ENCODE results near the gene AGPS. TPM values are rescaled to one million over a fixed set of nuclear protein-coding genes. Genes with fewer than 3 reads are reported as not detected.
"Not testable (repeated sequence)": the region's sequence is repeated elsewhere in the genome, so short reads cannot be mapped to it uniquely, and the experiment has no call there.

AGPS gene
- total RNA-seq (10 to 100 TPM; 25.1 to 35.8 TPM), polyA plus RNA-seq (1 to 10 TPM; 5.3 to 6.9 TPM)
- long read RNA-seq, donor 1, full-length matches to known transcripts, result 6 of 11 reads
- long read RNA-seq, donor 1, partial matches to known transcripts, result 2 of 11 reads
- long read RNA-seq, donor 1, other reads (novel, unspliced or antisense), result 3 of 11 reads
- long read RNA-seq, donor 2, full-length matches to known transcripts, result 7 of 17 reads
- long read RNA-seq, donor 2, partial matches to known transcripts, result 3 of 17 reads
- long read RNA-seq, donor 2, other reads (novel, unspliced or antisense), result 7 of 17 reads

- Histone ChIP-seq H3K36me3 (ENCODE audit: control insufficient read depth in 1 of 2, insufficient read depth in 2 of 2, low read length in 1 of 2) (no peaks in the 10 kb centered on the region), H3K4me1 (ENCODE audit: control insufficient read depth in 1 of 2, insufficient read depth in 2 of 2, low read length in 2 of 2) (no peaks in the 10 kb centered on the region), H3K27me3 (ENCODE audit: control insufficient read depth in 1 of 2, insufficient read depth in 2 of 2, low read length in 1 of 2) (no peaks in the 10 kb centered on the region), H3K9me3 (ENCODE audit: control insufficient read depth, low read length) (no peaks in the 10 kb centered on the region), H3K27ac (ENCODE audit: low read depth in 1 of 2, low read length in 2 of 2) (peak within 1 kb of the TSS in 1 of 2 donors; percentile 20), H3K4me3 (ENCODE audit: low read length in 2 of 2) (peak within 1 kb of the TSS; percentile 56 to 81)
- ATAC-seq (ENCODE audit: low FRiP score) (peak; percentile 92), DNase-seq (peak; percentile 87 to 94)
- WGBS, 2 donors, result 1% methylated on average over 74 to 83 of the region's 83 CpGs
- intact Hi-C loops (cut with DNase I), result loop anchor here in 1 of 2 donors (5.0 kb wide), 1 partner anchor 225 kb away; no protein-coding TSS in a partner anchor
Observed at GRCh38 chr2:177392373-177393202, at the start of gene AGPS. Gene AGPS, plus strand, starts transcription at chr2:177392773. Its CDS starts 17 bp downstream, at chr2:177392790.

- Histone ChIP-seq H3K4me1 (ENCODE audit: control insufficient read depth in 1 of 2, insufficient read depth in 2 of 2, low read length in 2 of 2) (no peaks in the 10 kb centered on the region), H3K36me3 (ENCODE audit: control insufficient read depth in 1 of 2, insufficient read depth in 2 of 2, low read length in 1 of 2) (no peaks in the 10 kb centered on the region), H3K27ac (ENCODE audit: low read depth in 1 of 2, low read length in 2 of 2) (no peak overlapping the region), H3K27me3 (ENCODE audit: control insufficient read depth in 1 of 2, insufficient read depth in 2 of 2, low read length in 1 of 2) (no peaks in the 10 kb centered on the region), H3K4me3 (ENCODE audit: low read length in 2 of 2) (no peak overlapping the region), H3K9me3 (ENCODE audit: control insufficient read depth, low read length) (no peaks in the 10 kb centered on the region)
- 89 to 92% methylated on average over 8 of the region's 8 CpGs for WGBS, 2 donors
- no peak for DNase-seq
- intact Hi-C loops (cut with DNase I), result loop anchor here in 1 of 2 donors (5.0 kb wide), 1 partner anchor 424 kb away; no protein-coding TSS in a partner anchor
- no peak for ATAC-seq (ENCODE audit: low FRiP score)
Observed at GRCh38 chr2:177343773-177344172, 48.8 kb upstream of the AGPS start.

DNA sequence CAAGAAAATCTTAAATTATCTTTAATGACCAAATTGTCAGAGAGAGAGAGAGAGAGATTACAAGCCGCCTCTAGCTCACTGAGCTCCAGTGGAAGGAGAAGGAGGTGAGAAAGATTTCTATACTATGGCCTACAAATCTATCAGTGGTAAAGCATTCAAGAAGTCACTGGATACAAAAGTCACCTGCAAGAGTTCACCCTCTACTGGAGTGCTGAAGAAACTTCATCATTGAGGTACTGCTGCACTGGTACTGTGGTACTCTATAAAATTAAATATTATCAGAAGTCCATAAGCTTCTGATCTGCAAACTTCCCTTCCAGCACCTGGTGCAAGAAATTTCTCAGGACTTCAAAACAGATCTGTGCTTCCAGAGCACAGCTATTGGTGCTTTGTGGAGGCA is 48.3 kb upstream of the AGPS start:
- ATAC-seq (ENCODE audit: low FRiP score), result no peak

DNA sequence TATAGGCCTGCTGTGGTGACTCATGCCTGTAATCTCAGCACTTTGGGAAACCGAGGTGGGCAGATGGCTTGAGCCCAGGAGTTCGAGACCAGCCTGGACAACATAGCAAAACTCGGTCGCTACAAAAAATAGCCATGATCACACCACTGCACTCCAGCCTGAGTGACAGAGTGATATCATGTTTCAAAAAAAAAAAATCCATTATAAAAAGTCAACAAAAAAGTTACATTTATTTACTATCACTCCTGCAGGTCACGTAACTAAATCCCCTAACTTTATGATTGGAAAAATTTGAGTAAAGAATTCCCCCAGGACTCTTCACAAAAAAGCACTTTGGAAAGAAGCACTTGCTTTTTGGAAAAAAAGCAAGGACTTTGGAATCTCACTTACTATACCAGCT is 46.4 kb upstream of the AGPS start:
- Histone ChIP-seq H3K27me3 (ENCODE audit: control insufficient read depth in 1 of 2, insufficient read depth in 2 of 2, low read length in 1 of 2) (no peaks in the 10 kb centered on the region), H3K4me1 (ENCODE audit: control insufficient read depth in 1 of 2, insufficient read depth in 2 of 2, low read length in 2 of 2) (no peaks in the 10 kb centered on the region), H3K27ac (ENCODE audit: low read depth in 1 of 2, low read length in 2 of 2) (no peak overlapping the region), H3K4me3 (ENCODE audit: low read length in 2 of 2) (no peak overlapping the region), H3K36me3 (ENCODE audit: control insufficient read depth in 1 of 2, insufficient read depth in 2 of 2, low read length in 1 of 2) (no peaks in the 10 kb centered on the region), H3K9me3 (ENCODE audit: control insufficient read depth, low read length) (no peaks in the 10 kb centered on the region)
- intact Hi-C loops (cut with DNase I), result no loop called here
- 72 to 79% methylated on average over 5 of the region's 5 CpGs for WGBS, 2 donors
- DNase-seq (no peak), ATAC-seq (ENCODE audit: low FRiP score) (no peak)

More for the DNA sequence above, 48.3 kb upstream of the AGPS start:
- DNase-seq, result no peak
- no peaks in the 10 kb centered on the region for H3K36me3 ChIP-seq (ENCODE audit: control insufficient read depth in 1 of 2, insufficient read depth in 2 of 2, low read length in 1 of 2)
- no peaks in the 10 kb centered on the region for H3K27me3 ChIP-seq (ENCODE audit: control insufficient read depth in 1 of 2, insufficient read depth in 2 of 2, low read length in 1 of 2)
- no peak overlapping the region for H3K4me3 ChIP-seq (ENCODE audit: low read length in 2 of 2)
- WGBS, 2 donors, result 96 to 98% methylated on average over 1 of the region's 1 CpG
- intact Hi-C loops (cut with DNase I), result loop anchor here in 1 of 2 donors (5.0 kb wide), 1 partner anchor 423 kb away; no protein-coding TSS in a partner anchor
- no peaks in the 10 kb centered on the region for H3K4me1 ChIP-seq (ENCODE audit: control insufficient read depth in 1 of 2, insufficient read depth in 2 of 2, low read length in 2 of 2)
- no peak overlapping the region for H3K27ac ChIP-seq (ENCODE audit: low read depth in 1 of 2, low read length in 2 of 2)
- no peaks in the 10 kb centered on the region for H3K9me3 ChIP-seq (ENCODE audit: control insufficient read depth, low read length)

DNA sequence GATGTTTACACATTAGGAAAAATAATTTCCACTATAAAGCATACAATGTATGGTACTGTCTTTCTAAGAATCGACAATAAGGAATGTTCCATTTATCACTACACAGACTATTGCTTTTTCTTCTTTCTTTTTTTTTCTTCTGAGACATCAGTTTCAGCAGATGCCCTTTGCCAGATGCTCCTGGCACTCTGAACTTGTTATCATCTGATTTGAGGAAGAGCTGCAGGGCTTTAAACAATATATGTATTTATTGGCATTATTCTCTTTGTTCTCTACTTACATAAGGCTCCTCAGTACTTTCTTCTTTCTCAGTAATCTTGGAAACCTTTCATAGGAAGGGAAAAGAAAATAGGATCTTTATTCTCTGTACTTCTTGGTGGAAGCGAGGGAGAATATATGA is 45.0 kb upstream of the AGPS start:
- H3K4me1 ChIP-seq (ENCODE audit: control insufficient read depth in 1 of 2, insufficient read depth in 2 of 2, low read length in 2 of 2), result no peaks in the 10 kb centered on the region
- H3K9me3 ChIP-seq (ENCODE audit: control insufficient read depth, low read length), result no peaks in the 10 kb centered on the region
- DNase-seq, result no peak
- intact Hi-C loops (cut with DNase I), result no loop called here
- WGBS, 2 donors, result 73 to 79% methylated on average over 2 of the region's 2 CpGs
- H3K27me3 ChIP-seq (ENCODE audit: control insufficient read depth in 1 of 2, insufficient read depth in 2 of 2, low read length in 1 of 2), result no peaks in the 10 kb centered on the region
- no peak overlapping the region for H3K4me3 ChIP-seq (ENCODE audit: low read length in 2 of 2)
- no peak overlapping the region for H3K27ac ChIP-seq (ENCODE audit: low read depth in 1 of 2, low read length in 2 of 2)
- no peak for ATAC-seq (ENCODE audit: low FRiP score)
- no peaks in the 10 kb centered on the region for H3K36me3 ChIP-seq (ENCODE audit: control insufficient read depth in 1 of 2, insufficient read depth in 2 of 2, low read length in 1 of 2)

GRCh38 chr2:177348118-177348654 is 44.4 kb upstream of the AGPS start:
- no peaks in the 10 kb centered on the region for H3K36me3 ChIP-seq (ENCODE audit: control insufficient read depth in 1 of 2, insufficient read depth in 2 of 2, low read length in 1 of 2)
- WGBS, 2 donors, result 73 to 86% methylated on average over 7 of the region's 7 CpGs
- no peaks in the 10 kb centered on the region for H3K9me3 ChIP-seq (ENCODE audit: control insufficient read depth, low read length)
- ATAC-seq (ENCODE audit: low FRiP score) (no peak), DNase-seq (no peak)
- H3K4me1 ChIP-seq (ENCODE audit: control insufficient read depth in 1 of 2, insufficient read depth in 2 of 2, low read length in 2 of 2), result peaks cover 0 to 3% of the 10 kb centered on the region in 2 donors
- H3K27me3 ChIP-seq (ENCODE audit: control insufficient read depth in 1 of 2, insufficient read depth in 2 of 2, low read length in 1 of 2), result no peaks in the 10 kb centered on the region
- H3K4me3 ChIP-seq (ENCODE audit: low read length in 2 of 2), result no peak overlapping the region
- intact Hi-C loops (cut with DNase I), result no loop called here
- no peak overlapping the region for H3K27ac ChIP-seq (ENCODE audit: low read depth in 1 of 2, low read length in 2 of 2)

DNA sequence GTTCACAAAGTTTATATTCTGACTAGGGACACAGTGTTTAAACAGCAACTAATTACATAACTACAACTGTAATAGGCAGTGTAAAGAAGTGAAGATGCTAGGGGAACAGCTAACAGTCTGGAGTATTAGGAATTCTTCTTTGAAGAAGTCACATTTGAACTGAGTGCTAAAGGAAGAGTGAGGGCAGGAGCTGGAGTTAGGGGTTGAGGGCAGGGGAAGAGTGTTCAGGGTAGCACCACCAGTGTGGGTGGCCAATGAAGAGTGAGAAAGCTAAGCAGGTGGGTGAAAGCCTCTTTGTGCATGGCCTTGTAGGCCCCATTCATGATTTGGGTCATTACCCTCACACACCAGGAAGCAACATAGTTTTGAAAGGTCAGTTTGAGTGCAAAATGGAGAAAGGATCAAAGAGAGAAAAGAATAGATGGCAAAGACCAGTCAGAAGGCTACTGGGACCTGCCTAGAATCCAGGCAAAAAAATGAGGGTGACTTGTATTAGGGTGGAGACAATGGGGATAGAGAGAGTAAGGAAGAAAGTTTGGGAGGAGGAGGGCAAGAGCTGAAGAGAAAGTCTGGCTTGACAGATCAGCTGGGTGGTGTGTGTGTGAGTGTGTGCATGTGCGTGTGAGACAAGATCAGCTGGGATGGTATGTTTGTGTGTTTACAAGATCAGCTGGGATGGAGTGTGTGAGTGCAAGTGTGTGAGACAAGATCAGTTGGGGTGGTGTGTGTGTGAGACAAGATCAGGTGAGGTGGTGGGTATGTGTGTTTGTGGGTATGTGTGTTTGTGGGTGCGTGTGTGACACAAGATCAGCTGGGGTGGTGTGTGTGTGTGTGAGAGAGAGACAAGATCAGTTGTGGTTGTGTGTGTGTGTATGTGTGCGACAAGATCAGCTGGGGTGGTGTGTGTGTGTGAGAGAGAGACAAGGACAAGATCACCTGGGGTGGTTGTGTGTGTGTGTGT is 43.6 kb upstream of the AGPS start:
- no peak overlapping the region for H3K4me3 ChIP-seq (ENCODE audit: low read length in 2 of 2)
- 95% methylated on average over 3 of the region's 3 CpGs for WGBS, 2 donors
- H3K4me1 ChIP-seq (ENCODE audit: control insufficient read depth in 1 of 2, insufficient read depth in 2 of 2, low read length in 2 of 2), result peaks cover 0 to 4% of the 10 kb centered on the region in 2 donors
- H3K27ac ChIP-seq (ENCODE audit: low read depth in 1 of 2, low read length in 2 of 2), result no peak overlapping the region
- no peaks in the 10 kb centered on the region for H3K9me3 ChIP-seq (ENCODE audit: control insufficient read depth, low read length)
- DNase-seq, result no peak
- ATAC-seq (ENCODE audit: low FRiP score), result no peak
- intact Hi-C loops (cut with DNase I), result no loop called here
- no peaks in the 10 kb centered on the region for H3K27me3 ChIP-seq (ENCODE audit: control insufficient read depth in 1 of 2, insufficient read depth in 2 of 2, low read length in 1 of 2)
- H3K36me3 ChIP-seq (ENCODE audit: control insufficient read depth in 1 of 2, insufficient read depth in 2 of 2, low read length in 1 of 2), result no peaks in the 10 kb centered on the region

GRCh38 chr2:177350624-177351023 is 41.9 kb upstream of the AGPS start:
- H3K4me3 ChIP-seq (ENCODE audit: low read length in 2 of 2); DNase-seq; intact Hi-C loops (cut with DNase I); H3K36me3 ChIP-seq (ENCODE audit: control insufficient read depth in 1 of 2, insufficient read depth in 2 of 2, low read length in 1 of 2); H3K27me3 ChIP-seq (ENCODE audit: control insufficient read depth in 1 of 2, insufficient read depth in 2 of 2, low read length in 1 of 2); ATAC-seq (ENCODE audit: low FRiP score); H3K27ac ChIP-seq (ENCODE audit: low read depth in 1 of 2, low read length in 2 of 2); H3K4me1 ChIP-seq (ENCODE audit: control insufficient read depth in 1 of 2, insufficient read depth in 2 of 2, low read length in 2 of 2); H3K9me3 ChIP-seq (ENCODE audit: control insufficient read depth, low read length): not testable (repeated sequence)
- 86 to 92% methylated on average over 1 of the region's 1 CpG for WGBS, 2 donors

All from aorta (tissue), 5 donors.